GM23338 (cell line): ENCODE measurements around the gene MIER2. TPM values are rescaled to one million over a fixed set of nuclear protein-coding genes. Genes with fewer than 3 reads are reported as not detected.

Experiments used
- ATAC-seq: fragments of 200-7000 bp; cut with Tn5 transposase; 3 replicates; pipeline ENCODE4 v1.9.1; 2020
- DNase-seq: peaks from one replicate; pipeline ENCODE4 v3.0.0-alpha.2; 2015; ENCODE audit warnings: low spot score
- H2AFZ ChIP-seq: fragments of 200-600 bp; sonication (generic); 2 replicates; pipeline ENCODE4 v1.8.0; 2016; ENCODE audit warnings: antibody characterized with exemption, mild to moderate bottlenecking, moderate library complexity
- H3F3A ChIP-seq: fragments of 200-600 bp; sonication (generic); replicated peaks from 2 replicates; pipeline ENCODE4 v1.8.0; 2017; ENCODE audit warnings: antibody characterized with exemption, mixed run types, low read depth
- H3K27ac ChIP-seq: fragments of 200-600 bp; sonication (generic); 2 replicates; pipeline ENCODE4 v1.6.1; 2016; ENCODE audit warnings: low read depth
- H3K27me3 ChIP-seq: fragments of 200-600 bp; sonication (generic); 2 replicates; pipeline ENCODE4 v1.8.0; 2016; ENCODE audit warnings: mild to moderate bottlenecking, mixed run types, moderate library complexity; ENCODE audit not compliant: insufficient read depth
- H3K36me3 ChIP-seq: fragments of 200-600 bp; sonication (generic); 2 replicates; pipeline ENCODE4 v1.8.0; 2016; ENCODE audit warnings: mild to moderate bottlenecking; ENCODE audit not compliant: insufficient read depth
- H3K4me1 ChIP-seq: fragments of 200-600 bp; sonication (generic); 2 replicates; pipeline ENCODE4 v1.8.0; 2016; ENCODE audit warnings: mild to moderate bottlenecking, moderate library complexity; ENCODE audit not compliant: insufficient read depth
- H3K4me2 ChIP-seq: fragments of 200-600 bp; sonication (generic); 2 replicates; pipeline ENCODE4 v1.7.1; 2017; ENCODE audit warnings: mixed run types
- H3K4me3 ChIP-seq: fragments of 200-600 bp; sonication (generic); 2 replicates; pipeline ENCODE4 v1.6.1; 2016; ENCODE audit warnings: mixed run types
- H3K79me2 ChIP-seq: fragments of 200-600 bp; sonication (generic); replicated peaks from 2 replicates; pipeline ENCODE4 v1.8.0; 2017; ENCODE audit warnings: mild to moderate bottlenecking; ENCODE audit not compliant: insufficient read depth
- H3K9me2 ChIP-seq: fragments of 200-600 bp; sonication (generic); 2 replicates; pipeline ENCODE4 v1.8.0; 2017; ENCODE audit not compliant: insufficient read depth
- H4K20me1 ChIP-seq: fragments of 200-600 bp; sonication (generic); replicated peaks from 2 replicates; pipeline ENCODE4 v1.8.0; 2017; ENCODE audit warnings: mild to moderate bottlenecking; ENCODE audit not compliant: insufficient read depth
- H3K27ac Mint-ChIP-seq: 2 replicates; pipeline ENCODE4 v1.8.0; 2020; ENCODE audit warnings: inconsistent platforms, mild to moderate bottlenecking, moderate library complexity, mixed read lengths
- H3K27me3 Mint-ChIP-seq: 3 replicates; pipeline ENCODE4 v1.8.0; 2022; ENCODE audit warnings: low read depth, mild to moderate bottlenecking, moderate library complexity, mixed read lengths, inconsistent platforms; ENCODE audit not compliant: insufficient read depth, poor library complexity
- H3K36me3 Mint-ChIP-seq: 3 replicates; pipeline ENCODE4 v1.8.0; 2021; ENCODE audit warnings: low read depth, mild to moderate bottlenecking, inconsistent platforms, moderate library complexity, mixed read lengths
- H3K4me1 Mint-ChIP-seq: 3 replicates; pipeline ENCODE4 v1.8.0; 2020; ENCODE audit warnings: mild to moderate bottlenecking, inconsistent platforms, mixed read lengths
- H3K4me3 Mint-ChIP-seq: 3 replicates; pipeline ENCODE4 v1.8.0; 2021; ENCODE audit warnings: moderate library complexity, mild to moderate bottlenecking, inconsistent platforms, mixed read lengths
- H3K9me3 Mint-ChIP-seq: 3 replicates; pipeline ENCODE4 v1.8.0; 2020; ENCODE audit warnings: moderate library complexity, mild to moderate bottlenecking, inconsistent platforms, mixed read lengths
- CREB1 ChIP-seq: fragments of 250-450 bp; sonication (Bioruptor Pico); IDR thresholded peaks from 2 replicates; pipeline ENCODE4 v1.5.0; 2020; ENCODE audit warnings: low read depth, mild to moderate bottlenecking, moderate library complexity
- EZH2 ChIP-seq: fragments of 200-600 bp; sonication (generic); IDR thresholded peaks from one replicate; pipeline ENCODE4 v1.8.0; 2017; ENCODE audit warnings: antibody characterized with exemption, mild to moderate bottlenecking, low read depth; ENCODE audit not compliant: unreplicated experiment
- JUNB ChIP-seq: IDR thresholded peaks from one replicate; pipeline ENCODE4 v1.6.1; 2016; ENCODE audit warnings: antibody characterized with exemption; ENCODE audit not compliant: unreplicated experiment
- POLR2AphosphoS5 ChIP-seq: IDR thresholded peaks from 2 replicates; pipeline ENCODE4 v1.6.1; 2016; ENCODE audit warnings: antibody characterized with exemption, low read depth
- REST ChIP-seq: IDR thresholded peaks from one replicate; pipeline ENCODE4 v1.6.1; 2018; ENCODE audit warnings: antibody characterized with exemption; ENCODE audit not compliant: unreplicated experiment
- STAT1 ChIP-seq: IDR thresholded peaks from one replicate; pipeline ENCODE4 v1.6.1; 2016; ENCODE audit warnings: antibody characterized with exemption; ENCODE audit not compliant: unreplicated experiment
- ZNF114 ChIP-seq: fragments of 250-450 bp; sonication (Bioruptor Pico); IDR thresholded peaks from 2 replicates; pipeline ENCODE4 v1.5.0; 2020; ENCODE audit warnings: mild to moderate bottlenecking, moderate library complexity
- ZNF331 ChIP-seq: fragments of 250-450 bp; sonication (Bioruptor Pico); IDR thresholded peaks from 2 replicates; pipeline ENCODE4 v1.5.0; 2020; ENCODE audit warnings: low read depth, mild to moderate bottlenecking, moderate library complexity
- polyA plus RNA-seq: library from polyadenylated mRNA; unstranded; fragments of >200 nt; fragmentation: Nextera tagmentation; extraction: Ambion mirVana; gene quantifications from 2 replicates; pipeline ENCODE4 v1.2.1, GENCODE V29; 2016
- total RNA-seq: library from RNA; depleted of rRNA; stranded (reverse); fragments of >200 nt; shearing (Covaris generic); gene quantifications from 2 replicates; pipeline ENCODE4 v1.2.3, GENCODE V29; 2014

MIER2 gene
- total and polyA plus RNA-seq, 2 experiments from 2014 or later = 30.2 to 37.9 TPM

GRCh38 chr19:289651-290371, 54.8 kb downstream of the MIER2 start:
- peaks cover 29% of the 10 kb centered on the region for H3K27me3 Mint-ChIP-seq
- ATAC-seq = peak; percentile 67
- H3K9me2 ChIP-seq = no peaks in the 10 kb centered on the region
- H3K4me2 ChIP-seq = peak overlapping the region; percentile 64
- H3K27ac Mint-ChIP-seq = peak overlapping the region; percentile 99
- H4K20me1 ChIP-seq = peaks cover 3% of the 10 kb centered on the region; the same call in 1 of the 2 replicates
- TF ChIP-seq POLR2AphosphoS5 (peak; percentile 50), EZH2 (no peak)
- peaks cover 21% of the 10 kb centered on the region for H3K79me2 ChIP-seq
- H3F3A ChIP-seq = peaks cover 10% of the 10 kb centered on the region
- peak overlapping the region; percentile 97 for H3K27ac ChIP-seq
- H2AFZ ChIP-seq = no peak overlapping the region
- peak overlapping the region; percentile 69 for H3K4me3 Mint-ChIP-seq
- peaks cover 24% of the 10 kb centered on the region for H3K4me1 ChIP-seq
- H3K27me3 ChIP-seq = peaks cover 12% of the 10 kb centered on the region
- H3K36me3 Mint-ChIP-seq = peaks cover 41% of the 10 kb centered on the region
- peaks cover 9% of the 10 kb centered on the region; the same call in 1 of the 2 replicates for H3K36me3 ChIP-seq
- DNase-seq = peak; percentile 87
- H3K9me3 Mint-ChIP-seq = peaks cover 25% of the 10 kb centered on the region
- peak overlapping the region; percentile 61 for H3K4me3 ChIP-seq
- peaks cover 33% of the 10 kb centered on the region for H3K4me1 Mint-ChIP-seq

- peaks cover 10% of the 10 kb centered on the region for H3F3A ChIP-seq
- H3K27me3 ChIP-seq = peaks cover 3% of the 10 kb centered on the region
- peaks cover 21% of the 10 kb centered on the region for H3K79me2 ChIP-seq
- Mint-ChIP-seq H3K27me3 (peaks cover 23% of the 10 kb centered on the region), H3K9me3 (peaks cover 22% of the 10 kb centered on the region), H3K27ac (peak overlapping the region; percentile 99), H3K4me3 (peak overlapping the region; percentile 69; the same call in 1 of the 3 replicates), H3K36me3 (peaks cover 46% of the 10 kb centered on the region), H3K4me1 (peaks cover 27% of the 10 kb centered on the region)
- H3K4me2 ChIP-seq = peak overlapping the region; percentile 64
- H4K20me1 ChIP-seq = peaks cover 3% of the 10 kb centered on the region; the same call in 1 of the 2 replicates
- peaks cover 18% of the 10 kb centered on the region for H3K4me1 ChIP-seq
- DNase-seq (no peak), ATAC-seq (no peak)
- no peak overlapping the region for H2AFZ ChIP-seq
- no peaks in the 10 kb centered on the region for H3K9me2 ChIP-seq
- peak overlapping the region; percentile 97 for H3K27ac ChIP-seq
- H3K36me3 ChIP-seq = peaks cover 9% of the 10 kb centered on the region; the same call in 1 of the 2 replicates
- H3K4me3 ChIP-seq = peak overlapping the region; percentile 61; the same call in 1 of the 2 replicates
- no peak for TF ChIP-seq STAT1
- TF ChIP-seq JUNB = no peak
- no peak for TF ChIP-seq CREB1 (CRISPR knock-in tag)
- TF ChIP-seq REST = no peak
- no peak for TF ChIP-seq EZH2
- no peak for TF ChIP-seq ZNF114 (CRISPR knock-in tag)
- TF ChIP-seq ZNF331 = no peak
These were observed 55.7 kb downstream of the MIER2 start for GRCh38 chr19:288911-289310.
